OCI-LY1 (cell line): ENCODE data around the gene U2SURP.

Source experiments
- H2AFZ ChIP-seq: fragments of 200-600 bp; sonication (generic), shearing (Covaris generic); 2 replicates; pipeline ENCODE4 v1.6.0; 2014; ENCODE audit warnings: antibody characterized with exemption, mild to moderate bottlenecking, low read length
- H3F3A ChIP-seq: fragments of 200-600 bp; sonication (generic), shearing (Covaris generic); 2 replicates; pipeline ENCODE4 v1.6.0; 2014; ENCODE audit warnings: mild to moderate bottlenecking, antibody characterized with exemption, low read length, moderate library complexity; ENCODE audit not compliant: insufficient read depth
- H3K27ac ChIP-seq: fragments of 200-600 bp; sonication (generic); 2 replicates; pipeline ENCODE4 v1.5.1; 2014; ENCODE audit warnings: low read length, mixed run types, mild to moderate bottlenecking, low read depth; ENCODE audit not compliant: poor library complexity, severe bottlenecking
- H3K27me3 ChIP-seq: fragments of 200-600 bp; sonication (generic); 2 replicates; pipeline ENCODE4 v1.6.0; 2014; ENCODE audit warnings: antibody characterized with exemption, mild to moderate bottlenecking, low read length, moderate library complexity; ENCODE audit not compliant: insufficient read depth
- H3K36me3 ChIP-seq: fragments of 200-600 bp; sonication (generic); 2 replicates; pipeline ENCODE4 v1.6.1; 2014; ENCODE audit warnings: mild to moderate bottlenecking, antibody characterized with exemption, low read length, moderate library complexity, mixed read lengths; ENCODE audit not compliant: insufficient read depth
- H3K4me1 ChIP-seq: fragments of 200-600 bp; sonication (generic); 2 replicates; pipeline ENCODE4 v1.5.1; 2014; ENCODE audit warnings: mild to moderate bottlenecking, low read length, moderate library complexity; ENCODE audit not compliant: insufficient read depth, severe bottlenecking
- H3K4me2 ChIP-seq: fragments of 200-600 bp; sonication (generic), shearing (Covaris generic); 2 replicates; pipeline ENCODE4 v1.6.1; 2014; ENCODE audit warnings: low read length
- H3K4me3 ChIP-seq: fragments of 200-600 bp; sonication (generic); 2 replicates; pipeline ENCODE4 v1.5.1; 2014; ENCODE audit warnings: low read length, low read depth, mild to moderate bottlenecking, mixed read lengths; ENCODE audit not compliant: poor library complexity, severe bottlenecking
- H3K79me2 ChIP-seq: fragments of 200-600 bp; shearing (Covaris generic); 2 replicates; pipeline ENCODE4 v1.6.1; 2016; ENCODE audit warnings: mixed run types, low read length, mixed read lengths; ENCODE audit not compliant: insufficient read depth
- H3K9ac ChIP-seq: fragments of 200-600 bp; sonication (generic), shearing (Covaris generic); 2 replicates; pipeline ENCODE4 v1.6.1; 2014; ENCODE audit warnings: mild to moderate bottlenecking, low read length, mixed read lengths
- H3K9me2 ChIP-seq: fragments of 200-600 bp; sonication (generic), shearing (Covaris generic); 2 replicates; pipeline ENCODE4 v1.6.1; 2014; ENCODE audit warnings: low read depth, mild to moderate bottlenecking, low read length, mixed read lengths
- H3K9me3 ChIP-seq: fragments of 200-600 bp; shearing (Covaris generic); 2 replicates; pipeline ENCODE4 v1.6.1; 2014; ENCODE audit warnings: low read length, mixed read lengths
- H4K20me1 ChIP-seq: fragments of 200-600 bp; sonication (generic), shearing (Covaris generic); 2 replicates; pipeline ENCODE4 v1.6.0; 2016; ENCODE audit warnings: mild to moderate bottlenecking, low read length; ENCODE audit not compliant: insufficient read depth
- EZH2 ChIP-seq: fragments of 200-600 bp; sonication (generic), shearing (Covaris generic); IDR thresholded peaks from 2 replicates; pipeline ENCODE4 v1.8.0; 2017; ENCODE audit warnings: borderline replicate concordance, mixed run types, mild to moderate bottlenecking, antibody characterized with exemption, low read length, moderate library complexity, mixed read lengths
- TF ChIP-seq, protein P1 (sequence below): fragments of 200-600 bp; sonication (generic), shearing (Covaris generic); IDR thresholded peaks from 2 replicates; pipeline ENCODE4 v1.5.1; 2017; ENCODE audit warnings: mild to moderate bottlenecking, antibody characterized with exemption, low read length, moderate library complexity, mixed read lengths

U2SURP gene

DNA sequence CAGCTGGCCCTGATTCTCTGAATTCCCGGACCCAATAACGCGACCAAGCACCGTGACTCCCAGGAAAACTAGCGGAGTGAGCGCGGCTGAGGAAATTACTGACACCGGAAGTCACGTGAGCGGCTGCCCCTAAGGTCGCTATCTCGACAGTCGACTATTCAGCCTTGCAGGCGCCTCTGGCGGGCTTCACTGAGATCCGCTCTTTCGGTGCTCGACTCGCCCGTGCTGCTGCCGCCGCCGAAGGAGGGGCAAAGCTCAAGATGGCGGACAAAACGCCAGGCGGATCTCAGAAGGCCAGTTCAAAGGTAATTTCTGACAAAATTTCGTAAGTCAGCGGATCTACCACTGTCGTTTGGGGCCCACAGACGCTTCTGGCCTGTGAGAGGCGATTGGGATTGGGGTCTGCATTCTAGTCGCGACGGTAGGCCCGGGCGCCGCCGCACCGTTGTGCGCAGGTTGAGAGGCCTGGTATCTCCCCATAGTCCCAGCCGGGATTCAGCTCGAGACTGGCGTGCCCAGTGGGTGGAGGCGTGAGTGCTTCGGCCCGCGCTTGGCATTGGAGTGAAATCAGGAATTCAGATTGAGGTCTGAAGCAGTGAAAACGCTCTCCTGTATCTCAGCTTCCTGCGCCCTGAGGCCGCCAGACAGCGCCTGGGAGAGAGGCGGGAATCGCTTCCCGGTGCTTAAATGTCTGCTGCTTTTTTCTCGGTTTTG is at the start of gene U2SURP:
TSS of gene U2SURP (plus strand) at position 202 of the 714 bp plus-strand sequence. CDS start at position 261, 59 bp downstream.
- TF ChIP-seq EZH2 = no peak
- TF ChIP-seq, protein P1, sequence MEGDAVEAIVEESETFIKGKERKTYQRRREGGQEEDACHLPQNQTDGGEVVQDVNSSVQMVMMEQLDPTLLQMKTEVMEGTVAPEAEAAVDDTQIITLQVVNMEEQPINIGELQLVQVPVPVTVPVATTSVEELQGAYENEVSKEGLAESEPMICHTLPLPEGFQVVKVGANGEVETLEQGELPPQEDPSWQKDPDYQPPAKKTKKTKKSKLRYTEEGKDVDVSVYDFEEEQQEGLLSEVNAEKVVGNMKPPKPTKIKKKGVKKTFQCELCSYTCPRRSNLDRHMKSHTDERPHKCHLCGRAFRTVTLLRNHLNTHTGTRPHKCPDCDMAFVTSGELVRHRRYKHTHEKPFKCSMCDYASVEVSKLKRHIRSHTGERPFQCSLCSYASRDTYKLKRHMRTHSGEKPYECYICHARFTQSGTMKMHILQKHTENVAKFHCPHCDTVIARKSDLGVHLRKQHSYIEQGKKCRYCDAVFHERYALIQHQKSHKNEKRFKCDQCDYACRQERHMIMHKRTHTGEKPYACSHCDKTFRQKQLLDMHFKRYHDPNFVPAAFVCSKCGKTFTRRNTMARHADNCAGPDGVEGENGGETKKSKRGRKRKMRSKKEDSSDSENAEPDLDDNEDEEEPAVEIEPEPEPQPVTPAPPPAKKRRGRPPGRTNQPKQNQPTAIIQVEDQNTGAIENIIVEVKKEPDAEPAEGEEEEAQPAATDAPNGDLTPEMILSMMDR = no peak
- Histone ChIP-seq H2AFZ (peak within 1 kb of the TSS; percentile 72), H4K20me1 (peaks cover 8% of the 10 kb centered on the region; the same call in 1 of the 2 replicates), H3K36me3 (peaks cover 7% of the 10 kb centered on the region; the same call in 1 of the 2 replicates), H3K79me2 (peaks cover 49% of the 10 kb centered on the region), H3K4me2 (peak within 1 kb of the TSS; percentile 95), H3K9ac (peak within 1 kb of the TSS; percentile 82), H3K27me3 (no peaks in the 10 kb centered on the region), H3F3A (no peaks in the 10 kb centered on the region), H3K9me2 (no peaks in the 10 kb centered on the region), H3K9me3 (no peaks in the 10 kb centered on the region), H3K4me1 (peaks cover 48% of the 10 kb centered on the region), H3K4me3 (peak within 1 kb of the TSS; percentile 79), H3K27ac (peak within 1 kb of the TSS; percentile 74)

DNA sequence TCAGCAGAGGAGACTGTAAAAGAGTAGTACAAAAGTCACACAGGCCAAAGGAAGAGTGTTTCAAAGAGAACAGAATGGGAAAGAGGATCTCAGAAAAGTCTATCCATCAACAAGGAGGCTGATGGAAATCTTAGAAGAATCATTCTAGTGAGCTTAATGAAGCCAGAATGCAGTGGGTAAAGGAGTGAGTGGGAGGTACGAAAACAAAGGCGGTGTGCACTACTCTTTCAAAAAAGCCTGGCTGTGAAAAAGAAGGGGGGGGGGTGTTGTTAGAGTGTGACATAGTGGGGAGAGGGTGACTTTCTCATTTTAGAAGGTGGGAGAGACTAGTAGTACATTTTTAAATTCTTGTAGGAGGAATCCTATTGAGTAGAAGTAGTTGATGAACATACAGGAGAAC is 49.6 kb upstream of the U2SURP start:
- no peaks in the 10 kb centered on the region for H3K36me3 ChIP-seq
- H3K9me2 ChIP-seq = no peaks in the 10 kb centered on the region
- no peak overlapping the region for H3K4me2 ChIP-seq
- no peaks in the 10 kb centered on the region for H3K9me3 ChIP-seq
- H4K20me1 ChIP-seq = no peaks in the 10 kb centered on the region
- no peak overlapping the region for H3K9ac ChIP-seq
- H3K4me3 ChIP-seq = no peak overlapping the region
- TF ChIP-seq EZH2 = no peak
- TF ChIP-seq, protein P1 = no peak
- H2AFZ ChIP-seq = no peak overlapping the region
- H3K79me2 ChIP-seq = no peaks in the 10 kb centered on the region
- no peak overlapping the region for H3K27ac ChIP-seq
- H3K27me3 ChIP-seq = peaks cover 5% of the 10 kb centered on the region; the same call in 1 of the 2 replicates
- H3F3A ChIP-seq = no peaks in the 10 kb centered on the region
- H3K4me1 ChIP-seq = no peaks in the 10 kb centered on the region

DNA sequence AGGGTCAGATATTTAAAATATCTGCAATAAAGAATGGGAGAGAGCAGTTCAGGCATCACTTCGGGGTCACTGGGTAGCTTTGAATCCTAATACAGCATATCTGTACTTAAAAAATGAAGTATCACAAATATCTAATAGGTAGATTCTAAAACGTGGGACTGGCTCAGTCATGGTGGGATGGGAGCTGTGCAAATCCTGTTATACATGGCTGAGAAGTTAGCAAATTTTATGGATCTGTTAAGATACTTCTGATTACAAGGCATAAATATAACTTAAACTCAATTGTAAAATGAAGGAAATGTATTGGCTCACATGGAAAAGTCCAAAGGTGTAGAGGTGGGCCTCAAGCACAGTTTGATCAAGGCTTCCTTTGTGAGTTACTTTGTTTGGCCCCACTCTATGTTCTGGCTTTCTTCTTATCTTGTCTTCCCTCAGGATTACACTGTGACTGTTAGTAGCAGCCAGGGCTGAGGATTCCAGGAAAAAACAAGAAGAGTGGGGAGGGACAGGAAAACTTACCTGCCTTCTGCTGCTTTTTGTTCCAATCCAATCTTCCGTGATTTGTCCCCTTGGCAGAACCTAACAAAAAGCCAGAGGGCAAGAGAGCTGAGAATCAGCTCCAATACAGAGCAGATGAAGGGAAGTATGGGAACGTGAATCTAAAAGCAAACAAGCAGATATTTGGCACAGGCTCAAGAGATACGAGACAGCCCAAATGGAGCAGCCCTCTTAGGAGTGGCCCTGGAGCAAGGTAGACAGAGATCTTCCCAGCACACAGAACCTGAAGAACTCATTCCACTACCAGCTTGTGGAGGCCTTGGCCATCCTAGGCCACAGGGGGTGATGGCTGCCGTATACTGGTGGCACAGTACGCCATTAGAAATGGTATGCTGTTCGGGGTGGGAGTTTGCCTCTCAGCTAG is 48.8 kb upstream of the U2SURP start:
- no peak overlapping the region for H2AFZ ChIP-seq
- H3K4me3 ChIP-seq = no peak overlapping the region
- H3K9me3 ChIP-seq = no peaks in the 10 kb centered on the region
- H3K27ac ChIP-seq = no peak overlapping the region
- no peak overlapping the region for H3K9ac ChIP-seq
- H3F3A ChIP-seq = no peaks in the 10 kb centered on the region
- H3K4me2 ChIP-seq = no peak overlapping the region
- H4K20me1 ChIP-seq = no peaks in the 10 kb centered on the region
- H3K27me3 ChIP-seq = peaks cover 5% of the 10 kb centered on the region; the same call in 1 of the 2 replicates
- no peaks in the 10 kb centered on the region for H3K36me3 ChIP-seq
- H3K4me1 ChIP-seq = no peaks in the 10 kb centered on the region
- no peaks in the 10 kb centered on the region for H3K79me2 ChIP-seq
- no peak for TF ChIP-seq EZH2
- TF ChIP-seq, protein P1 = no peak
- no peaks in the 10 kb centered on the region for H3K9me2 ChIP-seq
